ENCODE results near the gene YAP1. TPM values are rescaled to one million over a fixed set of nuclear protein-coding genes. Genes with fewer than 3 reads are reported as not detected.

YAP1 gene
- total RNA-seq, 1 donor from 2014 or later: 129 TPM

DNA sequence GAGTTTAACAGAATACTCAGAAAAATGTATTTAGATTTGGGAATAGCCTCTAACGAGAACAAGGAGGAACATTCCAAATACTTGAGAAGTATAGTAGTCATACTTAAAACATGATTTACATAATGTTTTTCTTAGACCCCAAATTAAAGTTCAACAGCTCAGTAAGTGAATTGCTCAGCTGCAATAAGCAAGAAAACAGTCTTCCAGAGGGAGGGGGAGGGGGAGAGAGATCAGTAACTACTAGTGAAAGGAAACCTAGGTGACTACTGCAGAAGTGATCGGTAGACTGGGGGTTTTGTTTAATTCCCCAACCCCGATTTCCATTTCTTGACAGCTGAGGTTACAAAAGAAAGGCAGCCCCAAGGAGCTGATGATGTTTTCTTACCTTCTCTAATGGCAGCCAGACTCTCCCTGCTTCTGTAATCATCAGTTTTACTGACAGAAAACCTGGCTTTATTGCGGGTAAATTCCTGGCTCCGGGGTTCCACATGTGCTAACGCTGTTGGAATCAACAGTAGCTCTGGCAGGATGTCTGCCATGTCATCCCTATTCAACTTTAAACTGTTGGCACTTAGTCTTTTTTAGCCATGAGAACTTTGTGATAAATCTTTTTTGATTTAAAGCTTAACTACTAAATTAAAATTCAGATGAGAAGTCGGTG, 124.7 kb downstream of the YAP1 start:
- Histone ChIP-seq H3K4me1 (ENCODE audit: insufficient read depth, low read length) (peaks cover 5% of the 10 kb centered on the region), H3K4me3 (ENCODE audit: insufficient read depth, low read depth, low read length) (no peak overlapping the region), H3K4me2 (ENCODE audit: low read length) (peak overlapping the region; percentile 34), H3K27ac (ENCODE audit: low read depth, low read length) (no peak overlapping the region), H3K9ac (ENCODE audit: low read length) (no peak overlapping the region), H3K27me3 (ENCODE audit: insufficient read depth, low read length) (no peaks in the 10 kb centered on the region), H2AFZ (ENCODE audit: low read depth, low read length) (no peak overlapping the region), H3K36me3 (ENCODE audit: insufficient read depth, low read length) (peaks cover 5% of the 10 kb centered on the region), H3K79me2 (ENCODE audit: insufficient read depth, low read length) (no peaks in the 10 kb centered on the region), H3K9me3 (ENCODE audit: insufficient read depth, low read depth, low read length) (no peaks in the 10 kb centered on the region), H4K20me1 (ENCODE audit: insufficient read depth, low read length) (no peaks in the 10 kb centered on the region)
- Mint-ChIP-seq H3K27ac (ENCODE audit: unreplicated experiment) (peak overlapping the region; percentile 69), H3K4me1 (ENCODE audit: low read depth, unreplicated experiment) (peaks cover 36% of the 10 kb centered on the region), H3K4me3 (ENCODE audit: unreplicated experiment) (no peak overlapping the region), H3K36me3 (ENCODE audit: low read depth, unreplicated experiment) (peaks cover 11% of the 10 kb centered on the region), H3K27me3 (ENCODE audit: low read depth, unreplicated experiment) (no peaks in the 10 kb centered on the region), H3K9me3 (ENCODE audit: unreplicated experiment) (no peaks in the 10 kb centered on the region)
- peak; percentile 62 for FAIRE-seq
- TF ChIP-seq EZH2 (IDR thresholded peaks at IDR 0.05; ENCODE audit: insufficient read depth, low read length): no peak
- TF ChIP-seq, protein P1, sequence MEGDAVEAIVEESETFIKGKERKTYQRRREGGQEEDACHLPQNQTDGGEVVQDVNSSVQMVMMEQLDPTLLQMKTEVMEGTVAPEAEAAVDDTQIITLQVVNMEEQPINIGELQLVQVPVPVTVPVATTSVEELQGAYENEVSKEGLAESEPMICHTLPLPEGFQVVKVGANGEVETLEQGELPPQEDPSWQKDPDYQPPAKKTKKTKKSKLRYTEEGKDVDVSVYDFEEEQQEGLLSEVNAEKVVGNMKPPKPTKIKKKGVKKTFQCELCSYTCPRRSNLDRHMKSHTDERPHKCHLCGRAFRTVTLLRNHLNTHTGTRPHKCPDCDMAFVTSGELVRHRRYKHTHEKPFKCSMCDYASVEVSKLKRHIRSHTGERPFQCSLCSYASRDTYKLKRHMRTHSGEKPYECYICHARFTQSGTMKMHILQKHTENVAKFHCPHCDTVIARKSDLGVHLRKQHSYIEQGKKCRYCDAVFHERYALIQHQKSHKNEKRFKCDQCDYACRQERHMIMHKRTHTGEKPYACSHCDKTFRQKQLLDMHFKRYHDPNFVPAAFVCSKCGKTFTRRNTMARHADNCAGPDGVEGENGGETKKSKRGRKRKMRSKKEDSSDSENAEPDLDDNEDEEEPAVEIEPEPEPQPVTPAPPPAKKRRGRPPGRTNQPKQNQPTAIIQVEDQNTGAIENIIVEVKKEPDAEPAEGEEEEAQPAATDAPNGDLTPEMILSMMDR (IDR thresholded peaks at IDR 0.05; ENCODE audit: insufficient read depth, low read depth, low read length): no peak
- peak; percentile 51 for DNase-seq (ENCODE audit: low read depth)

- no peaks in the 10 kb centered on the region for H3K27me3 ChIP-seq (ENCODE audit: insufficient read depth, low read length)
- no peaks in the 10 kb centered on the region for H3K9me3 Mint-ChIP-seq (ENCODE audit: unreplicated experiment)
- H3K27ac Mint-ChIP-seq (ENCODE audit: unreplicated experiment): peak overlapping the region; percentile 56
- no peak for TF ChIP-seq EZH2 (IDR thresholded peaks at IDR 0.05; ENCODE audit: insufficient read depth, low read length)
- TF ChIP-seq, protein P1 (IDR thresholded peaks at IDR 0.05; ENCODE audit: insufficient read depth, low read depth, low read length): no peak
- H3K4me1 Mint-ChIP-seq (ENCODE audit: low read depth, unreplicated experiment): peaks cover 47% of the 10 kb centered on the region
- FAIRE-seq (no peak), DNase-seq (ENCODE audit: low read depth) (peak; percentile 87)
- H3K9ac ChIP-seq (ENCODE audit: low read length): no peak overlapping the region
- H3K4me3 Mint-ChIP-seq (ENCODE audit: unreplicated experiment): no peak overlapping the region
- no peaks in the 10 kb centered on the region for H4K20me1 ChIP-seq (ENCODE audit: insufficient read depth, low read length)
- H3K9me3 ChIP-seq (ENCODE audit: insufficient read depth, low read depth, low read length): no peaks in the 10 kb centered on the region
- H3K27ac ChIP-seq (ENCODE audit: low read depth, low read length): no peak overlapping the region
- H3K36me3 ChIP-seq (ENCODE audit: insufficient read depth, low read length): peaks cover 3% of the 10 kb centered on the region
- no peak overlapping the region for H2AFZ ChIP-seq (ENCODE audit: low read depth, low read length)
- peaks cover 5% of the 10 kb centered on the region for H3K36me3 Mint-ChIP-seq (ENCODE audit: low read depth, unreplicated experiment)
- H3K4me3 ChIP-seq (ENCODE audit: insufficient read depth, low read depth, low read length): no peak overlapping the region
- H3K79me2 ChIP-seq (ENCODE audit: insufficient read depth, low read length): no peaks in the 10 kb centered on the region
- no peaks in the 10 kb centered on the region for H3K27me3 Mint-ChIP-seq (ENCODE audit: low read depth, unreplicated experiment)
- H3K4me1 ChIP-seq (ENCODE audit: insufficient read depth, low read length): peaks cover 14% of the 10 kb centered on the region
- H3K4me2 ChIP-seq (ENCODE audit: low read length): no peak overlapping the region
These were observed 127.0 kb downstream of the YAP1 start for GRCh38 chr11:102237096-102237735.

GRCh38 chr11:102238391-102238821, 128.2 kb downstream of the YAP1 start:
- H3K4me3 ChIP-seq (ENCODE audit: insufficient read depth, low read depth, low read length): no peak overlapping the region
- Mint-ChIP-seq H3K27ac (ENCODE audit: unreplicated experiment) (no peak overlapping the region), H3K4me3 (ENCODE audit: unreplicated experiment) (no peak overlapping the region), H3K27me3 (ENCODE audit: low read depth, unreplicated experiment) (no peaks in the 10 kb centered on the region), H3K9me3 (ENCODE audit: unreplicated experiment) (no peaks in the 10 kb centered on the region), H3K4me1 (ENCODE audit: low read depth, unreplicated experiment) (peaks cover 47% of the 10 kb centered on the region), H3K36me3 (ENCODE audit: low read depth, unreplicated experiment) (peaks cover 5% of the 10 kb centered on the region)
- DNase-seq (ENCODE audit: low read depth): no peak
- H3K27me3 ChIP-seq (ENCODE audit: insufficient read depth, low read length): no peaks in the 10 kb centered on the region
- H3K4me2 ChIP-seq (ENCODE audit: low read length): no peak overlapping the region
- no peaks in the 10 kb centered on the region for H3K9me3 ChIP-seq (ENCODE audit: insufficient read depth, low read depth, low read length)
- H3K27ac ChIP-seq (ENCODE audit: low read depth, low read length): no peak overlapping the region
- no peak overlapping the region for H3K9ac ChIP-seq (ENCODE audit: low read length)
- no peaks in the 10 kb centered on the region for H4K20me1 ChIP-seq (ENCODE audit: insufficient read depth, low read length)
- no peaks in the 10 kb centered on the region for H3K79me2 ChIP-seq (ENCODE audit: insufficient read depth, low read length)
- no peak for FAIRE-seq
- no peak overlapping the region for H2AFZ ChIP-seq (ENCODE audit: low read depth, low read length)
- H3K4me1 ChIP-seq (ENCODE audit: insufficient read depth, low read length): peaks cover 14% of the 10 kb centered on the region
- peaks cover 2% of the 10 kb centered on the region for H3K36me3 ChIP-seq (ENCODE audit: insufficient read depth, low read length)
- TF ChIP-seq EZH2 (IDR thresholded peaks at IDR 0.05; ENCODE audit: insufficient read depth, low read length): no peak
- TF ChIP-seq, protein P1 (IDR thresholded peaks at IDR 0.05; ENCODE audit: insufficient read depth, low read depth, low read length): no peak
